ENCODE measurements around the gene CDK19.
"Not testable (repeated sequence)": the region's sequence is repeated elsewhere in the genome, so short reads cannot be mapped to it uniquely, and the experiment has no call there.

Gene CDK19

GRCh38 chr6:110744991-110745390, 70.3 kb downstream of the CDK19 start:
- no peak for DNase-seq (ENCODE audit: low read depth)
- TF ChIP-seq CTCF (IDR thresholded peaks at IDR 0.05; ENCODE audit: control insufficient read depth, extremely low read depth, insufficient read depth) = no peak
- H3K4me3 ChIP-seq (ENCODE audit: low read depth, low read length) = no peak overlapping the region

GRCh38 chr6:110742552-110742951, 72.7 kb downstream of the CDK19 start:
- not testable (repeated sequence) for H3K4me3 ChIP-seq (ENCODE audit: low read depth, low read length)

GRCh38 chr6:110741517-110741916, 73.8 kb downstream of the CDK19 start:
- DNase-seq (ENCODE audit: low read depth) = no peak
- H3K4me3 ChIP-seq (ENCODE audit: low read depth, low read length) = no peak overlapping the region
- no peak for TF ChIP-seq CTCF (IDR thresholded peaks at IDR 0.05; ENCODE audit: control insufficient read depth, extremely low read depth, insufficient read depth)

More at GRCh38 chr6:110742552-110742951, 72.7 kb downstream of the CDK19 start:
- not testable (repeated sequence) for DNase-seq (ENCODE audit: low read depth)

- no peak overlapping the region for H3K4me3 ChIP-seq (ENCODE audit: low read depth, low read length)
- no peak for TF ChIP-seq CTCF (IDR thresholded peaks at IDR 0.05; ENCODE audit: control insufficient read depth, extremely low read depth, insufficient read depth)
- no peak for DNase-seq (ENCODE audit: low read depth)
Measured at GRCh38 chr6:110738899-110739365, 76.3 kb downstream of the CDK19 start.

DNA sequence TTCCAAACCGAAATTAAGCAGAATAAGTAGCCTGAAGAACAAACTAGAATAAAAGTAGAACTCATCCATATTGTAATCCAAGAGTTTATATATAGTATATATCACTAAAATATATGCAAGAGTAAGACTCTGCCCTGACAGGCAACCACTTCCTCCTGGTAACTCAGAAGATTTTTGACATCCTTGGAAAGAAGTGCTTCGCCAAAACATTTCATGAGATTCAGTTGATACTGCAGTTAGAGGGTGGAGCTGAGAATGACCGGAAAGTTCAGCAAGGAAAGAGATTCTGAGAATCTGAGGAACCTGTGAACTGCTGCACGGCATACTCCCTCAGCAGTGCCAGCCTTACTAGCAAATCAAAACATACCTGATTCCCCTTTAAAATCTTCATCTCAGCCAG, 79.6 kb downstream of the CDK19 start:
- no peak for DNase-seq (ENCODE audit: low read depth)
- no peak for TF ChIP-seq CTCF (IDR thresholded peaks at IDR 0.05; ENCODE audit: control insufficient read depth, extremely low read depth, insufficient read depth)
- H3K4me3 ChIP-seq (ENCODE audit: low read depth, low read length) = no peak overlapping the region

GRCh38 chr6:110731898-110732297, 83.4 kb downstream of the CDK19 start:
- H3K4me3 ChIP-seq (ENCODE audit: low read depth, low read length) = no peak overlapping the region
- no peak for DNase-seq (ENCODE audit: low read depth)
- TF ChIP-seq CTCF (IDR thresholded peaks at IDR 0.05; ENCODE audit: control insufficient read depth, extremely low read depth, insufficient read depth) = no peak

GRCh38 chr6:110731196-110731595, 84.1 kb downstream of the CDK19 start:
- H3K4me3 ChIP-seq (ENCODE audit: low read depth, low read length) = no peak overlapping the region
- TF ChIP-seq CTCF (IDR thresholded peaks at IDR 0.05; ENCODE audit: control insufficient read depth, extremely low read depth, insufficient read depth) = no peak
- no peak for DNase-seq (ENCODE audit: low read depth)

Data from LNCaP clone FGC (cell line).